Measurements from ENCODE around the gene RAE1. TPM values are rescaled to one million over a fixed set of nuclear protein-coding genes. Genes with fewer than 3 reads are reported as not detected.

Gene RAE1
- total and polyA plus RNA-seq, 2 donors (not counting 3 experiments of a cell fraction or from before 2014, with no cell fraction given) = 34.1 to 55.8 TPM

- Histone ChIP-seq H3K9me3 (replicated peaks; ENCODE audit: control insufficient read depth, insufficient read depth, low read length) (no peaks in the 10 kb centered on the region), H3K4me3 (replicated peaks in 1 of 3; ENCODE audit: insufficient read depth in 1 of 3, low read depth in 1 of 3, low read length in 3 of 3) (no peak overlapping the region), H2AFZ (ENCODE audit: low read depth, low read length) (no peak overlapping the region), H3K79me2 (ENCODE audit: control insufficient read depth, insufficient read depth, low read length) (no peaks in the 10 kb centered on the region), H3K4me2 (ENCODE audit: insufficient read depth, low read length) (no peak overlapping the region), H3K27ac (ENCODE audit: insufficient read depth, low read depth, low read length) (no peak overlapping the region), H3K27me3 (ENCODE audit: control insufficient read depth in 2 of 2, insufficient read depth in 2 of 2, low read length in 2 of 2) (peaks cover 0 to 12% of the 10 kb centered on the region in 2 experiments), H3K9ac (replicated peaks; ENCODE audit: extremely low read depth, insufficient read depth, low read length) (no peak overlapping the region), H4K20me1 (replicated peaks; ENCODE audit: control insufficient read depth, extremely low read depth, insufficient read depth, low read length) (no peaks in the 10 kb centered on the region), H3K4me1 (ENCODE audit: control insufficient read depth, extremely low read depth, insufficient read depth, low read length) (no peaks in the 10 kb centered on the region), H3K36me3 (ENCODE audit: control insufficient read depth in 2 of 2, extremely low read depth in 1 of 2, insufficient read depth in 2 of 2, low read length in 2 of 2) (no peaks in the 10 kb centered on the region), H3K9me1 (replicated peaks; ENCODE audit: control insufficient read depth, extremely low read depth, insufficient read depth, low read length) (no peaks in the 10 kb centered on the region)
- CTCF ChIA-PET = interaction anchor here (0.9 to 1.8 kb wide), 4 partner anchors 12 to 240 kb away, joined by 3 to 6 read pairs (median 4); no protein-coding TSS in a partner anchor
- FAIRE-seq (no peak), DNase-seq (ENCODE audit: low read depth, low spot score) (no peak)
- BruUV-seq (replicated peaks) = no TSS peak
- POLR2A ChIA-PET = no interaction called here
- no peak for TF ChIP-seq MAX (IDR thresholded peaks at IDR 0.05; ENCODE audit: insufficient read depth, insufficient read length)
- no peak for TF ChIP-seq GATA2 (IDR thresholded peaks at IDR 0.05; ENCODE audit: insufficient read depth, insufficient read length, low read depth, low read length)
- no peak for TF ChIP-seq CTCF (IDR thresholded peaks at IDR 0.05; ENCODE audit: extremely low read depth in 1 of 2, insufficient read depth in 1 of 2, low read depth in 1 of 2, low read length in 2 of 2)
- TF ChIP-seq EZH2 (IDR thresholded peaks at IDR 0.05; ENCODE audit: borderline replicate concordance, low read depth, low read length, severe bottlenecking) = no peak
- no peak for TF ChIP-seq MYC (IDR thresholded peaks at IDR 0.05; ENCODE audit: low read depth, low read length)
- no peak for TF ChIP-seq JUN (IDR thresholded peaks at IDR 0.05; ENCODE audit: borderline replicate concordance, insufficient read depth, insufficient read length, low read depth)
- no peak for TF ChIP-seq POLR2A (IDR thresholded peaks at IDR 0.05; ENCODE audit: low read depth, low read length)
- TF ChIP-seq POLR2AphosphoS5 (IDR thresholded peaks at IDR 0.05; ENCODE audit: insufficient read depth, low read depth, low read length) = no peak
- TF ChIP-seq FOS (IDR thresholded peaks at IDR 0.05; ENCODE audit: borderline replicate concordance, insufficient read depth, low read length) = no peak
- dilution Hi-C loops (cut with MboI; ENCODE audit: extremely low pct_ligation_motif_present, low sequenced_read_pairs) = no loop called here
- intact Hi-C loops (cut with micrococcal nuclease) = no loop called here
Measured at GRCh38 chr20:57332105-57333089, 18.7 kb upstream of the RAE1 start.
